Mammary epithelial cell (primary cell): ENCODE measurements around the gene C2orf69.

Experiments used
- CTCF ChIP-seq, 2 donors: IDR thresholded peaks in 1 of 2; conservative IDR thresholded peaks in 1 of 2; 2 replicates each; pipeline ENCODE4 v1.5.1; 2011 to 2012; ENCODE audit warnings: inconsistent platforms in 2 of 2, low read length in 2 of 2, mild to moderate bottlenecking in 2 of 2, control low read depth in 1 of 2, low read depth in 1 of 2; ENCODE audit not compliant: insufficient read depth in 1 of 2; ENCODE audit errors: extremely low read depth in 1 of 2
- EZH2 ChIP-seq: IDR thresholded peaks from 2 replicates; pipeline ENCODE4 v1.6.1; 2012; ENCODE audit warnings: low read length, inconsistent platforms, borderline replicate concordance

- TF ChIP-seq CTCF (conservative IDR thresholded peaks at IDR 0.05 in 1 of 2, IDR thresholded peaks at IDR 0.05 in 1 of 2; ENCODE audit: extremely low read depth in 1 of 2, insufficient read depth in 1 of 2, low read depth in 1 of 2, low read length in 2 of 2) (no peak), EZH2 (no peak)
Observed at GRCh38 chr2:199962203-199962602, 51.1 kb downstream of the C2orf69 start.
